NCI-H1417 (cell line): Measurements from ENCODE around the gene ATP5F1D.
"Not testable (repeated sequence)": the region's sequence is repeated elsewhere in the genome, so short reads cannot be mapped to it uniquely, and the experiment has no call there.

Source experiments
- DNase-seq, 3 experiments: peaks; one replicate each; lab custom pipeline; 2025; lab: John Stamatoyannopoulos, UW

Gene ATP5F1D

GRCh38 chr19:1241417-1242095 is at the start of gene ATP5F1D:
Gene ATP5F1D (plus strand): TSS chr19:1241751. CDS start chr19:1241851, 100 bp downstream.
- DNase-seq: peak; percentile 92 to 96 (median 94)

- no peak for DNase-seq
Measured at GRCh38 chr19:1199531-1199930, 42.0 kb upstream of the ATP5F1D start.

- DNase-seq: not testable (repeated sequence)
Measured at GRCh38 chr19:1200614-1201013, 40.9 kb upstream of the ATP5F1D start.

- peak; percentile 98 to 99 (median 98) for DNase-seq
Measured at GRCh38 chr19:1205114-1206099, 36.1 kb upstream of the ATP5F1D start, which contains the start of gene STK11. Gene STK11 (plus strand): TSS chr19:1205778. CDS start chr19:1206914, 1,136 bp downstream.

GRCh38 chr19:1206150-1206863 is 35.2 kb upstream of the ATP5F1D start:
- DNase-seq: peak in 2 of 3 experiments; percentile 50 to 54

GRCh38 chr19:1206864-1207450 is 34.6 kb upstream of the ATP5F1D start:
- DNase-seq: peak; percentile 24 to 63 (median 55)

- DNase-seq: not testable (repeated sequence)
Measured at GRCh38 chr19:1208830-1209229, 32.7 kb upstream of the ATP5F1D start.

GRCh38 chr19:1210227-1210538 is 31.4 kb upstream of the ATP5F1D start:
- DNase-seq: no peak

GRCh38 chr19:1211494-1212234 is 29.9 kb upstream of the ATP5F1D start:
- no peak for DNase-seq

- peak in 1 of 3 experiments; percentile 7 for DNase-seq
Measured at GRCh38 chr19:1213391-1214286, 27.9 kb upstream of the ATP5F1D start.

- DNase-seq: no peak
Measured at GRCh38 chr19:1214299-1214861, 27.2 kb upstream of the ATP5F1D start.

GRCh38 chr19:1214862-1215731 is 26.5 kb upstream of the ATP5F1D start:
- DNase-seq: no peak

GRCh38 chr19:1216756-1217155 is 24.8 kb upstream of the ATP5F1D start:
- no peak for DNase-seq

- DNase-seq: no peak
Measured at GRCh38 chr19:1217366-1217765, 24.2 kb upstream of the ATP5F1D start.

- DNase-seq: no peak
Measured at GRCh38 chr19:1218751-1219567, 22.6 kb upstream of the ATP5F1D start.

- DNase-seq: no peak
Measured at GRCh38 chr19:1219786-1220476, 21.6 kb upstream of the ATP5F1D start.

GRCh38 chr19:1220477-1220930 is 21.0 kb upstream of the ATP5F1D start:
- DNase-seq: no peak
